Measurements from ENCODE around the gene TENT5A. TPM values are rescaled to one million over a fixed set of nuclear protein-coding genes. Genes with fewer than 3 reads are reported as not detected.

The TENT5A gene
- total RNA-seq: 17.2 TPM
- long read RNA-seq, full-length matches to known transcripts: 42 of 61 reads
- long read RNA-seq, partial matches to known transcripts: 12 of 61 reads
- long read RNA-seq, other reads (novel, unspliced or antisense): 7 of 61 reads

DNA sequence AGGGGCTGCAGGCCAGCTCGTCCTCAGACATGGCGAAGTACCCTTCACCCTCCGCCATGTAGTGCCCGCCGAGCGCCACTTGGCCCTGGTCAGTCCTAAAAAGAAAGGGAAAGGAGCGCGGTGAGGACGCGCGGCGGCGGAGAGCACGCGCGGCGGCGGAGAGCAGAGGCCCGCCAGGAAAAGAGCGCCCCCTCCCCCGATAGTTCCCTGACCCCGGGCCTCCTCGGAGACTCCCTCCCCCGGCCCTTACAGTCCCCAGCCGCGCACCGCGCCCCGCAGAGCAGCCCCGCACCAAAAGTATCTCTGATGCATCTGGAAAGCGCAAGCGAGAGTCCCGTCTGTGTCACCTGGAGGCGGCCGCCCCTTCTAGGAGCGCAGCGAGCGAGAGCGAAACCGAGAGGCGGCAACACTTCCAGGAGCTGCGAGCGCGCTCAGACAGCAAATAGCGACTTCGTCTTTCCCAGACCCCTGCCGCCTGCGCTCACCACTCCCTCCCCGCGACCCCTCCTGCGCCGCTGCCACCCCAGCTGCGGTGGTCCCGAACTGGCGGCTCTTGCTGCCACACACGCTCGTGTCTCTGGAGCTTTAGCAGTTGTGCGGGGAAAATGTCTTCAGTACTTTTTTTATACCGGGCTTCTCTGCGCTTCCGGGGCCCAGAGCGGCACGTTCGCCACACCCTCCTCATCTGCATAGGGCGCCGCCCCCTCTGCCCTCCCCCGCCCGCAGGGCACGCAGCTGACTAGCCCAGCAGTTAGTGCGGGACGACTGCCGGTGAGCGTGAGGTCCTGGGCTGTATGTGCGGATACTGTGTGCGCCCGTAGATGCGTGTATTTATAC, at the start of gene TENT5A:
Gene TENT5A (minus strand): TSS at position 598 of the 837 bp plus-strand sequence. CDS start 540 bp downstream, at position 58.
- intact Hi-C loops (cut with DNase I): no loop called here

GRCh38 chr6:81801489-81801888, 49.0 kb upstream of the TENT5A start:
- Histone ChIP-seq H3K4me1 (no peaks in the 10 kb centered on the region), H3K27me3 (no peaks in the 10 kb centered on the region), H3K4me3 (no peak overlapping the region), H3K27ac (no peak overlapping the region), H3K36me3 (no peaks in the 10 kb centered on the region), H3K9me3 (no peaks in the 10 kb centered on the region)
- DNase-seq (no peak), ATAC-seq (no peak)
- TF ChIP-seq CTCF (IDR thresholded peaks at IDR 0.05): no peak
- intact Hi-C loops (cut with DNase I): no loop called here

More for the DNA sequence above, at the start of gene TENT5A:
- Histone ChIP-seq H3K27ac (peak within 1 kb of the TSS; percentile 94), H3K36me3 (no peaks in the 10 kb centered on the region), H3K4me3 (peak within 1 kb of the TSS; percentile 84), H3K4me1 (peaks cover 5% of the 10 kb centered on the region), H3K9me3 (no peaks in the 10 kb centered on the region), H3K27me3 (no peaks in the 10 kb centered on the region)
- DNase-seq (peak; percentile 97), ATAC-seq (peak; percentile 88)
- no peak for TF ChIP-seq CTCF (IDR thresholded peaks at IDR 0.05)

DNA sequence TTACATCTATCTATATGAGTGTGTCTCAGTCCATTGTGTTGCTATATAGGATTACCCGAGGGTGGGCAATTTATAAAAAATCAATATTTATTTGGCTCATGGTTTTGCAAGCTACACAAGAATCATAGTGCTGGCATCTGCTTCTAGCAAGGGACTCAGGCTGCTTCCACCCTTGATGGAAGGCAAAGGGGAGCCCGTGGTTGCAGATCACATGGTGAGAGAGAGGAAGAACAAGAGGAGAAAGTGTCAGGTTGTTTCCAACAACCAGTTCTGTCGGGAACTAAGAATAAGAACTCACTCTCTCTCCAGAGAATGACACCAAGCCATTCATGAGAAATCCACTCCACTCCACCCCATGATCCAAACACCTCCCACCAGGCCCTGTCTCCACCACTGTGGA, 48.2 kb upstream of the TENT5A start:
- no peaks in the 10 kb centered on the region for H3K36me3 ChIP-seq
- no peaks in the 10 kb centered on the region for H3K27me3 ChIP-seq
- H3K4me1 ChIP-seq: no peaks in the 10 kb centered on the region
- ATAC-seq (peak; percentile 72), DNase-seq (no peak)
- intact Hi-C loops (cut with DNase I): no loop called here
- no peak overlapping the region for H3K4me3 ChIP-seq
- H3K27ac ChIP-seq: no peak overlapping the region
- no peak for TF ChIP-seq CTCF (IDR thresholded peaks at IDR 0.05)
- H3K9me3 ChIP-seq: no peaks in the 10 kb centered on the region

- no peak for TF ChIP-seq CTCF (IDR thresholded peaks at IDR 0.05)
- intact Hi-C loops (cut with DNase I): no loop called here
Observed at GRCh38 chr6:81799323-81799722, 46.8 kb upstream of the TENT5A start.

DNA sequence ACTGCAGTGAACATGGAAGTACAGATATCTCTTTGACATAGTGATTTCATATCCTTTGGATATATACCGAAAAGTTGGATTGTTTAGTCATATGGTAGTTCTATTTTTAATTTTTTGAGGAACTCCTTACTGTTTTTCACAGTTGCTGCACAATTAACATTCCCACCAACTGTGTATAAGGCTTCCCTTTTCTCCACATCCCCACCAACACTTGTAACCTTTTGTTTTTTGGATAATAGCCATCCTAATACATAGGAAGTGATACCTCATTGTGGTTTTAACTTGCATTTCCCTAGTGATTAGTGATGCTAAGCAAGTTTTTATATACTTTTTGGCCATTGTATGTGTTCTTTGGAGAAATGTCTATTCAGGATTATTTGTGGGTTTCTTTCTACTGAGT, 45.1 kb upstream of the TENT5A start:
- TF ChIP-seq CTCF (IDR thresholded peaks at IDR 0.05): no peak
- Histone ChIP-seq H3K27me3 (no peaks in the 10 kb centered on the region), H3K9me3 (no peaks in the 10 kb centered on the region), H3K4me3 (no peak overlapping the region), H3K36me3 (no peaks in the 10 kb centered on the region), H3K4me1 (no peaks in the 10 kb centered on the region), H3K27ac (no peak overlapping the region)
- ATAC-seq (peak; percentile 68), DNase-seq (no peak)
- intact Hi-C loops (cut with DNase I): no loop called here

More at GRCh38 chr6:81799323-81799722, 46.8 kb upstream of the TENT5A start:
- no peak overlapping the region for H3K27ac ChIP-seq
- H3K4me1 ChIP-seq: no peaks in the 10 kb centered on the region
- H3K9me3 ChIP-seq: no peaks in the 10 kb centered on the region
- ATAC-seq: no peak
- H3K27me3 ChIP-seq: no peaks in the 10 kb centered on the region
- no peak overlapping the region for H3K4me3 ChIP-seq
- no peaks in the 10 kb centered on the region for H3K36me3 ChIP-seq
- DNase-seq: no peak

Measured in upper lobe of right lung (tissue), 1 donor.